ENCODE results near the gene PPP1CA. TPM values are rescaled to one million over a fixed set of nuclear protein-coding genes. Genes with fewer than 3 reads are reported as not detected.

Gene PPP1CA
- total RNA-seq, 4 donors from 2014 or later = 50.6 to 97.8 (median 72.7) TPM

GRCh38 chr11:67434395-67434881 lies 32.8 kb upstream of the PPP1CA start:
- 79 to 100% methylated on average over 1 to 18 of the region's 23 CpGs for WGBS, 2 donors
- H3K36me3 ChIP-seq = peaks cover 0 to 97% (median 19%) of the 10 kb centered on the region in 3 donors

GRCh38 chr11:67433536-67434394 lies 32.1 kb upstream of the PPP1CA start:
- Histone ChIP-seq H3K9me3 (no peaks in the 10 kb centered on the region), H3K27me3 (no peaks in the 10 kb centered on the region), H3K4me3 (no peak overlapping the region), H3K4me1 (peaks cover 0 to 34% (median 12%) of the 10 kb centered on the region in 4 donors), H3K27ac (no peak overlapping the region), H3K36me3 (peaks cover 0 to 91% (median 19%) of the 10 kb centered on the region in 3 donors)
- no peak for DNase-seq (ENCODE audit: low spot score in 2 of 2)
- WGBS, 2 donors = 84 to 85% methylated on average over 12 to 16 of the region's 22 CpGs
- TF ChIP-seq, protein P1, sequence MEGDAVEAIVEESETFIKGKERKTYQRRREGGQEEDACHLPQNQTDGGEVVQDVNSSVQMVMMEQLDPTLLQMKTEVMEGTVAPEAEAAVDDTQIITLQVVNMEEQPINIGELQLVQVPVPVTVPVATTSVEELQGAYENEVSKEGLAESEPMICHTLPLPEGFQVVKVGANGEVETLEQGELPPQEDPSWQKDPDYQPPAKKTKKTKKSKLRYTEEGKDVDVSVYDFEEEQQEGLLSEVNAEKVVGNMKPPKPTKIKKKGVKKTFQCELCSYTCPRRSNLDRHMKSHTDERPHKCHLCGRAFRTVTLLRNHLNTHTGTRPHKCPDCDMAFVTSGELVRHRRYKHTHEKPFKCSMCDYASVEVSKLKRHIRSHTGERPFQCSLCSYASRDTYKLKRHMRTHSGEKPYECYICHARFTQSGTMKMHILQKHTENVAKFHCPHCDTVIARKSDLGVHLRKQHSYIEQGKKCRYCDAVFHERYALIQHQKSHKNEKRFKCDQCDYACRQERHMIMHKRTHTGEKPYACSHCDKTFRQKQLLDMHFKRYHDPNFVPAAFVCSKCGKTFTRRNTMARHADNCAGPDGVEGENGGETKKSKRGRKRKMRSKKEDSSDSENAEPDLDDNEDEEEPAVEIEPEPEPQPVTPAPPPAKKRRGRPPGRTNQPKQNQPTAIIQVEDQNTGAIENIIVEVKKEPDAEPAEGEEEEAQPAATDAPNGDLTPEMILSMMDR (IDR thresholded peaks at IDR 0.05) = no peak

More at GRCh38 chr11:67434395-67434881, 32.8 kb upstream of the PPP1CA start:
- Histone ChIP-seq H3K4me3 (no peak overlapping the region), H3K9me3 (no peaks in the 10 kb centered on the region), H3K27me3 (no peaks in the 10 kb centered on the region), H3K27ac (no peak overlapping the region), H3K4me1 (peaks cover 0 to 31% (median 9%) of the 10 kb centered on the region in 4 donors)
- no peak for DNase-seq (ENCODE audit: low spot score in 2 of 2)
- TF ChIP-seq EP300 (IDR thresholded peaks at IDR 0.05) = no peak

- H3K4me3 ChIP-seq = no peak overlapping the region
- TF ChIP-seq, protein P1 (IDR thresholded peaks at IDR 0.05) = no peak
- DNase-seq (ENCODE audit: low spot score in 2 of 2) = no peak
- H3K36me3 ChIP-seq = peaks cover 0 to 82% (median 19%) of the 10 kb centered on the region in 3 donors
- 89 to 90% methylated on average over 13 to 22 of the region's 22 CpGs for WGBS, 2 donors
- no peaks in the 10 kb centered on the region for H3K9me3 ChIP-seq
- H3K27me3 ChIP-seq = no peaks in the 10 kb centered on the region
- H3K4me1 ChIP-seq = peaks cover 0 to 37% (median 12%) of the 10 kb centered on the region in 4 donors
- no peak overlapping the region for H3K27ac ChIP-seq
Observed at GRCh38 chr11:67432655-67433349, 31.1 kb upstream of the PPP1CA start.

GRCh38 chr11:67431346-67432249 lies 29.9 kb upstream of the PPP1CA start:
- H3K27me3 ChIP-seq = no peaks in the 10 kb centered on the region
- H3K4me3 ChIP-seq = no peak overlapping the region
- H3K9me3 ChIP-seq = no peaks in the 10 kb centered on the region
- H3K4me1 ChIP-seq = peaks cover 0 to 34% (median 12%) of the 10 kb centered on the region in 4 donors
- no peak overlapping the region for H3K27ac ChIP-seq
- WGBS, 2 donors = 89 to 93% methylated on average over 24 of the region's 24 CpGs
- TF ChIP-seq POLR2A (IDR thresholded peaks at IDR 0.05) = no peak
- TF ChIP-seq, protein P1 (IDR thresholded peaks at IDR 0.05) = no peak
- no peak for TF ChIP-seq EP300 (IDR thresholded peaks at IDR 0.05)
- H3K36me3 ChIP-seq = peaks cover 0 to 70% (median 19%) of the 10 kb centered on the region in 3 donors
- no peak for DNase-seq (ENCODE audit: low spot score in 2 of 2)

DNA sequence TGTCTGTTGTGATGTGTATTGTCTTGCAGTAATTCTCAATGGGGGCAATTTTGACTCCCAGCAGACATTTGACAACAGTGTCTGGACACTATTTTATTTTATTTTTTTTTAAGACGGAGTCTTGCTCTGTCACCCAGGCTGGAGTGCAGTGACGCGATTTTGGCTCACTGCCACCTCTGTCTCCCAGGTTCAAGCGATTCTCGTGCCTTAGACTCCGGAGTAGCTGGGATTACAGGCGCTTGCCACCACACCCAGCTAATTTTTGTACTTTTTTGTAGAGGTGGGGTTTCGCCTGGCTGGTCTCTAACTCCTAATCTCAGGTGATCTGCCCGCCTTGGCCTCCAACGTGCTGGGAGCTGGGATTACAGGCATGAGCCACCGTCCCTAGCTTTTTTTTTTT lies 28.1 kb upstream of the PPP1CA start:
- H3K36me3 ChIP-seq = peaks cover 0 to 52% (median 19%) of the 10 kb centered on the region in 3 donors
- H3K9me3 ChIP-seq = no peaks in the 10 kb centered on the region
- peaks cover 0 to 26% (median 11%) of the 10 kb centered on the region in 4 donors for H3K4me1 ChIP-seq
- 74 to 76% methylated on average over 11 of the region's 11 CpGs for WGBS, 2 donors
- no peaks in the 10 kb centered on the region for H3K27me3 ChIP-seq
- H3K27ac ChIP-seq = no peak overlapping the region
- peak overlapping the region in 1 of 4 donors; percentile 100 for H3K4me3 ChIP-seq
- DNase-seq (ENCODE audit: low spot score in 2 of 2) = no peak
- no peak for TF ChIP-seq EP300 (IDR thresholded peaks at IDR 0.05)
- TF ChIP-seq, protein P1 (IDR thresholded peaks at IDR 0.05) = no peak
- no peak for TF ChIP-seq POLR2A (IDR thresholded peaks at IDR 0.05)
